ENCODE data around the gene RIN2.
A peak's percentile ranks its signal among the peaks of the same experiment; 100 is the strongest.
"Not testable (repeated sequence)": the region's sequence is repeated elsewhere in the genome, so short reads cannot be mapped to it uniquely, and the experiment has no call there.

RIN2 gene

GRCh38 chr20:19740512-19740911 lies 17.5 kb upstream of the RIN2 start:
- DNase-seq = no peak

GRCh38 chr20:19741924-19742323 lies 16.1 kb upstream of the RIN2 start:
- no peak for DNase-seq

- DNase-seq = no peak
Measured at GRCh38 chr20:19742974-19743639, 15.0 kb upstream of the RIN2 start.

- no peak for DNase-seq
Measured at GRCh38 chr20:19743640-19743995, 14.4 kb upstream of the RIN2 start.

- DNase-seq = no peak
Measured at GRCh38 chr20:19745106-19745505, 13.0 kb upstream of the RIN2 start.

- no peak for DNase-seq
Measured at GRCh38 chr20:19745584-19745983, 12.5 kb upstream of the RIN2 start.

- DNase-seq = no peak
Measured at GRCh38 chr20:19746396-19746795, 11.7 kb upstream of the RIN2 start.

GRCh38 chr20:19747903-19748302 lies 10.2 kb upstream of the RIN2 start:
- no peak for DNase-seq

- DNase-seq = no peak
Measured at GRCh38 chr20:19748681-19749080, 9.4 kb upstream of the RIN2 start.

- no peak for DNase-seq
Measured at GRCh38 chr20:19749618-19750071, 8.4 kb upstream of the RIN2 start.

GRCh38 chr20:19750101-19750606 lies 7.9 kb upstream of the RIN2 start:
- peak; percentile 78 for DNase-seq

GRCh38 chr20:19750907-19751636 lies 7.0 kb upstream of the RIN2 start:
- DNase-seq = no peak

- DNase-seq = not testable (repeated sequence)
Measured at GRCh38 chr20:19754201-19754600, 3.9 kb upstream of the RIN2 start.

GRCh38 chr20:19756761-19757486 lies 1.1 kb upstream of the RIN2 start:
- peak; percentile 92 for DNase-seq

GRCh38 chr20:19757487-19758132 lies 448 bp upstream of the RIN2 start:
- DNase-seq = no peak

GRCh38 chr20:19758501-19759331 lies 658 bp downstream of the RIN2 start:
- peak; percentile 96 for DNase-seq

GRCh38 chr20:19760371-19760721 lies 2.3 kb downstream of the RIN2 start:
- no peak for DNase-seq

GRCh38 chr20:19761326-19761725 lies 3.3 kb downstream of the RIN2 start:
- no peak for DNase-seq

GRCh38 chr20:19761841-19762240 lies 3.8 kb downstream of the RIN2 start:
- DNase-seq = peak; percentile 54

- peak; percentile 61 for DNase-seq
Measured at GRCh38 chr20:19764207-19764606, 6.1 kb downstream of the RIN2 start.

- DNase-seq = peak; percentile 56
Measured at GRCh38 chr20:19765266-19765665, 7.2 kb downstream of the RIN2 start.

- peak; percentile 91 for DNase-seq
Measured at GRCh38 chr20:19765913-19766312, 7.9 kb downstream of the RIN2 start.
